Stimulated activated CD8-positive, alpha-beta memory T cell treated with anti-CD3 and anti-CD28 coated beads, Interleukin-15, amount 100 ng/mL, for 4 hours (primary cell): ENCODE results near the gene KRTAP20-1.

ENCODE experiments used
- DNase-seq, 2 donors: peaks; one replicate each; pipeline ENCODE4 v3.0.0-alpha.2; 2020; ENCODE audit warnings: low read depth in 2 of 2

KRTAP20-1 gene

GRCh38 chr21:30646904-30647414, 30.7 kb downstream of the KRTAP20-1 start:
- DNase-seq, result no peak

GRCh38 chr21:30652891-30653290, 36.7 kb downstream of the KRTAP20-1 start:
- no peak for DNase-seq
